ENCODE data around the gene BPIFA2.
"Not testable (repeated sequence)": the region's sequence is repeated elsewhere in the genome, so short reads cannot be mapped to it uniquely, and the experiment has no call there.

Gene BPIFA2

GRCh38 chr20:33172781-33173180, 4.8 kb downstream of the BPIFA2 start:
- Mint-ChIP-seq H3K4me1 (ENCODE audit: low read depth) (no peaks in the 10 kb centered on the region), H3K9me3 (ENCODE audit: low read depth) (peaks cover 15% of the 10 kb centered on the region), H3K27ac (no peak overlapping the region)

GRCh38 chr20:33175123-33175522, 7.2 kb downstream of the BPIFA2 start:
- Mint-ChIP-seq H3K4me3 (no peak overlapping the region), H3K9me3 (ENCODE audit: low read depth) (peaks cover 7% of the 10 kb centered on the region), H3K36me3 (no peaks in the 10 kb centered on the region), H3K27ac (no peak overlapping the region), H3K27me3 (no peaks in the 10 kb centered on the region), H3K4me1 (ENCODE audit: low read depth) (no peaks in the 10 kb centered on the region)

More at GRCh38 chr20:33172781-33173180, 4.8 kb downstream of the BPIFA2 start:
- Mint-ChIP-seq H3K27me3 (peaks cover 2% of the 10 kb centered on the region), H3K4me3 (no peak overlapping the region), H3K36me3 (no peaks in the 10 kb centered on the region)

- no peaks in the 10 kb centered on the region for H3K4me1 Mint-ChIP-seq (ENCODE audit: low read depth)
- H3K4me3 Mint-ChIP-seq = no peak overlapping the region
- no peaks in the 10 kb centered on the region for H3K36me3 Mint-ChIP-seq
- no peak overlapping the region for H3K27ac Mint-ChIP-seq
- H3K9me3 Mint-ChIP-seq (ENCODE audit: low read depth) = no peaks in the 10 kb centered on the region
- no peaks in the 10 kb centered on the region for H3K27me3 Mint-ChIP-seq
Observed at GRCh38 chr20:33176101-33176500, 8.1 kb downstream of the BPIFA2 start.

GRCh38 chr20:33177866-33178265, 9.9 kb downstream of the BPIFA2 start:
- Mint-ChIP-seq H3K9me3 (ENCODE audit: low read depth) (no peaks in the 10 kb centered on the region), H3K27ac (no peak overlapping the region), H3K4me1 (ENCODE audit: low read depth) (no peaks in the 10 kb centered on the region)

GRCh38 chr20:33178726-33179125, 10.8 kb downstream of the BPIFA2 start:
- no peaks in the 10 kb centered on the region for H3K9me3 Mint-ChIP-seq (ENCODE audit: low read depth)
- no peaks in the 10 kb centered on the region for H3K4me1 Mint-ChIP-seq (ENCODE audit: low read depth)
- H3K27ac Mint-ChIP-seq = no peak overlapping the region
- peaks cover 4% of the 10 kb centered on the region for H3K27me3 Mint-ChIP-seq
- H3K36me3 Mint-ChIP-seq = no peaks in the 10 kb centered on the region
- no peak overlapping the region for H3K4me3 Mint-ChIP-seq

More at GRCh38 chr20:33177866-33178265, 9.9 kb downstream of the BPIFA2 start:
- Mint-ChIP-seq H3K36me3 (no peaks in the 10 kb centered on the region), H3K27me3 (no peaks in the 10 kb centered on the region), H3K4me3 (no peak overlapping the region)

GRCh38 chr20:33180169-33180568, 12.2 kb downstream of the BPIFA2 start:
- Mint-ChIP-seq H3K4me1 (ENCODE audit: low read depth) (no peaks in the 10 kb centered on the region), H3K27me3 (peaks cover 4% of the 10 kb centered on the region), H3K27ac (no peak overlapping the region), H3K4me3 (no peak overlapping the region), H3K9me3 (ENCODE audit: low read depth) (no peaks in the 10 kb centered on the region), H3K36me3 (no peaks in the 10 kb centered on the region)

- Mint-ChIP-seq H3K4me1 (ENCODE audit: low read depth) (no peaks in the 10 kb centered on the region), H3K27ac (no peak overlapping the region), H3K9me3 (ENCODE audit: low read depth) (no peaks in the 10 kb centered on the region), H3K27me3 (peaks cover 4% of the 10 kb centered on the region), H3K36me3 (no peaks in the 10 kb centered on the region), H3K4me3 (no peak overlapping the region)
Observed at GRCh38 chr20:33181482-33182093, 13.6 kb downstream of the BPIFA2 start.

- Mint-ChIP-seq H3K4me1 (ENCODE audit: low read depth) (no peaks in the 10 kb centered on the region), H3K27me3 (peaks cover 4% of the 10 kb centered on the region), H3K36me3 (no peaks in the 10 kb centered on the region), H3K9me3 (ENCODE audit: low read depth) (no peaks in the 10 kb centered on the region), H3K4me3 (no peak overlapping the region), H3K27ac (no peak overlapping the region)
Observed at GRCh38 chr20:33183312-33183711, 15.4 kb downstream of the BPIFA2 start.

GRCh38 chr20:33185031-33185590, 17.2 kb downstream of the BPIFA2 start:
- not testable (repeated sequence) for H3K4me3 Mint-ChIP-seq

GRCh38 chr20:33187491-33187890, 19.5 kb downstream of the BPIFA2 start:
- Mint-ChIP-seq H3K36me3 (no peaks in the 10 kb centered on the region), H3K9me3 (ENCODE audit: low read depth) (no peaks in the 10 kb centered on the region), H3K4me1 (ENCODE audit: low read depth) (no peaks in the 10 kb centered on the region), H3K4me3 (no peak overlapping the region), H3K27me3 (peaks cover 9% of the 10 kb centered on the region), H3K27ac (no peak overlapping the region)

More at GRCh38 chr20:33185031-33185590, 17.2 kb downstream of the BPIFA2 start:
- not testable (repeated sequence) for H3K9me3 Mint-ChIP-seq (ENCODE audit: low read depth); H3K27ac Mint-ChIP-seq; H3K36me3 Mint-ChIP-seq; H3K4me1 Mint-ChIP-seq (ENCODE audit: low read depth); H3K27me3 Mint-ChIP-seq

- peaks cover 5% of the 10 kb centered on the region for H3K27me3 Mint-ChIP-seq
- H3K4me3 Mint-ChIP-seq = no peak overlapping the region
- H3K27ac Mint-ChIP-seq = no peak overlapping the region
- H3K4me1 Mint-ChIP-seq (ENCODE audit: low read depth) = no peaks in the 10 kb centered on the region
- H3K9me3 Mint-ChIP-seq (ENCODE audit: low read depth) = no peaks in the 10 kb centered on the region
- H3K36me3 Mint-ChIP-seq = no peaks in the 10 kb centered on the region
Observed at GRCh38 chr20:33188421-33188820, 20.5 kb downstream of the BPIFA2 start.

GRCh38 chr20:33191484-33191883, 23.5 kb downstream of the BPIFA2 start:
- Mint-ChIP-seq H3K27me3 (peaks cover 6% of the 10 kb centered on the region), H3K36me3 (no peaks in the 10 kb centered on the region), H3K4me1 (ENCODE audit: low read depth) (peaks cover 4% of the 10 kb centered on the region), H3K4me3 (no peak overlapping the region), H3K27ac (no peak overlapping the region), H3K9me3 (ENCODE audit: low read depth) (no peaks in the 10 kb centered on the region)

GRCh38 chr20:33191955-33192354, 24.0 kb downstream of the BPIFA2 start:
- no peak overlapping the region for H3K4me3 Mint-ChIP-seq
- H3K27me3 Mint-ChIP-seq = peaks cover 6% of the 10 kb centered on the region
- H3K4me1 Mint-ChIP-seq (ENCODE audit: low read depth) = peaks cover 4% of the 10 kb centered on the region
- no peak overlapping the region for H3K27ac Mint-ChIP-seq
- no peaks in the 10 kb centered on the region for H3K36me3 Mint-ChIP-seq
- no peaks in the 10 kb centered on the region for H3K9me3 Mint-ChIP-seq (ENCODE audit: low read depth)

- Mint-ChIP-seq H3K4me1 (ENCODE audit: low read depth) (peaks cover 4% of the 10 kb centered on the region), H3K27me3 (peaks cover 6% of the 10 kb centered on the region), H3K4me3 (no peak overlapping the region), H3K27ac (no peak overlapping the region), H3K36me3 (no peaks in the 10 kb centered on the region), H3K9me3 (ENCODE audit: low read depth) (no peaks in the 10 kb centered on the region)
Observed at GRCh38 chr20:33192912-33193501, 25.0 kb downstream of the BPIFA2 start.

- Mint-ChIP-seq H3K9me3 (ENCODE audit: low read depth) (no peaks in the 10 kb centered on the region), H3K4me3 (no peak overlapping the region), H3K27me3 (peaks cover 16% of the 10 kb centered on the region), H3K27ac (no peak overlapping the region), H3K4me1 (ENCODE audit: low read depth) (peaks cover 4% of the 10 kb centered on the region), H3K36me3 (no peaks in the 10 kb centered on the region)
Observed at GRCh38 chr20:33199026-33199425, 31.1 kb downstream of the BPIFA2 start.

- Mint-ChIP-seq H3K9me3 (ENCODE audit: low read depth) (no peaks in the 10 kb centered on the region), H3K36me3 (no peaks in the 10 kb centered on the region), H3K27me3 (peaks cover 15% of the 10 kb centered on the region), H3K4me3 (no peak overlapping the region), H3K4me1 (ENCODE audit: low read depth) (no peaks in the 10 kb centered on the region), H3K27ac (no peak overlapping the region)
Observed at GRCh38 chr20:33202451-33202850, 34.5 kb downstream of the BPIFA2 start.

Data from activated naive CD8-positive, alpha-beta T cell (primary cell).